NCI-H524 treated with DMSO at 0.1 percent for 48 hours (cell line): ENCODE measurements around the gene SEC16A.

Experiments used
- DNase-seq: peaks from one replicate; lab custom pipeline; 2025; lab: John Stamatoyannopoulos, UW

The SEC16A gene

DNA sequence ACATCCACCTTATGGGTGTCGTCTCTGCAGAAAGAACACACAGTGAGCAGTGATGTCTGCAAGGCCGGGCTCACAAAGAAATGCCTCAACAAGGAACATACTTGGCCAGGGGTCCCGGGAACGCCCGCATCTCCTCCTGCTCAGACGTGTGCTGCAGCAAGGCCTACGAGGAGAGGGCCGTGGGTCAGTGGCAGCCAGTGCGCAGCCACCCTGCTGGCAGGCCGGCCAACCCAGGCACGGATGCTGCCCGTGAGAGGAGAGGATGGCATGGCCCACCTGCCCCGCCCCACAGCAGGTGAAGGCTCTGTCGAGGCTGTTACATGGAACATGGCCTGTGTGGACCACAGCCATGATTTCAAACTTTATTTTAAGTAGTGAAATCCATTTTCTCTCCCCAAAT is 19.3 kb downstream of the SEC16A start:
- DNase-seq, result no peak

DNA sequence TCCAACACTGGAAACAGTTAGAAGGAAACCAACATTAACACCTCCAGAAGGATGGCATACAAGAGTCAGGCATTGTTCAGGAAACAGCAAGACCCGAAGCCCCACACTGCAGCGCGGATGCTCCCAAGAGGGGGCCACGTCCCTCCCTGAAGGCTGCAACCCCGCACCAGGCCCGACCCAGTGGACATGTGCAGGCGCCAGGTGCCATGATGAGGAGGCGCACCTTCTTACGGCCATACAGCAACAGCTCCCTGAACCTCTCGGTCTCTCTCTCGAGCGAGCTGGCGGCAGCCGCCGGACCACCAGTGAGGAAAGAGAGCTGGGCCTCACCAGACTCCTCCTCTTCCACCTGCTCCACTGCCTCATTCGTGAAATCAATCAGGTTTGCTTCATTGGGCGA is 20.2 kb downstream of the SEC16A start:
- no peak for DNase-seq

- no peak for DNase-seq
Observed at GRCh38 chr9:136460772-136461325, 22.0 kb downstream of the SEC16A start.

- DNase-seq, result no peak
Observed at GRCh38 chr9:136459425-136459824, 23.4 kb downstream of the SEC16A start.

GRCh38 chr9:136457326-136457725 is 25.5 kb downstream of the SEC16A start:
- no peak for DNase-seq

DNA sequence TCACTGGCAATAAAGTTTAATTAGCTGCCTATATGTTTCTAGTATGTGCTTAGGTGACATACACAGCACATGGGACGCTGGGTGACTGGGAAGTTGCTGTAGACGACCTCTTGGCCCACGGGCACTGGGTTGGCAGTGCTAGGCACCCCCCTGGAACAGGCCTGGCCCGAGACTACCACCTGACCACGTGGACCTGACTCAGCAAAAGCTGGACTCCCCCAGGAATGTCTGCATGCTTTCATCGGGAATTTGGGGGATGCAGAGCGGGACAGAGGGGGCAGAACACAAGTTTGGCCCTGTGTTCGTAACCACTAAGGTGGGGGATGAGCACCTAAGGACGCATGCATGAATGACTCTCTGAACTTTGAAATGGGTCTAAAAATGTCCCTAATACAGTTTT is 26.6 kb downstream of the SEC16A start:
- no peak for DNase-seq

DNA sequence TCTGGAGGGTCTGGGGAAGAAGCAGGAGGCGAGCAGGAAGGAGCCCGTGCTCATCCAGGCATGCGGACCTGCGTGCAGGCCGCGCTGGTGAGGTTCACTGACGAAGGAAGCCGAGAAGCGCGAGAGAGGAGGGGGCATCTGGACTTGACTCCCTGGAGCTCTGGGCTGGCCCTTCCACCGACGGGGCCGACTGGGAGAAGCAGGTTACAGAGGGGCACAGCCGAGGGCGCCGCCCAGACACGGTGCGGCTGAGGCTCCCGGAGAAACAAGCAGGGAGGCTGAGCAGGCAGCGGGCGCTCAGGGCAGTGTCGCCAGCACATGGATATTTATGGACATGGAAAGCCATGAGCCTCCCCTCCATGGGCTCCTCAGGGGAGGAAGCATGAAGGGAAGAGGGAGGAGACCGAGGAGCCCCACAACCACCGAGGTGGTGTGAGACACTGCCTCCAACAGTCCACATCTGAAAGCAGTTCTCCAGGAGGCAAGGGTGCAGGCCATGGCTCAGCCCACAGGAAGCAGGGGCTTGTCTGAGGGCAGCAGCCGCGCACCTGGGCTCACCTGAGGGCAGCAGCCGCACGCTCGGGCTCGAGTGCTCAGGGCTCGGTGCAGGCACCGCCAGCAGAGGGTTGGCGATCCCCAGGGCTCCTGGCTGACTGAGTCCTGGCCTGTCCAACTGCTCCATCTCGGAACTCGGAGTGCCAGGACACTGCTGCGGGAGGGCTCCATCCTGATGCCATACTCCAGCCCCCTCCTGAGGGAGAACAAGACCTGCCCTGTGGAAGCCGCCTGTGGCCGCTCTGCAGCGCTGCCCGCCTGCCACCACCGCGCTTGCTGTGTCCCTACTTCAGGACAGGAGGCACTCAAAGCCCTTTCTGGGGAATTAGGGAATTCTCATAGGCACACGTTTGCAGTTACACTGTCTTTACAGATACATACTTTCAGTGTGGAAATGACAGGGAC is 27.5 kb downstream of the SEC16A start:
- no peak for DNase-seq

GRCh38 chr9:136454026-136454796 is 28.6 kb downstream of the SEC16A start:
- no peak for DNase-seq

DNA sequence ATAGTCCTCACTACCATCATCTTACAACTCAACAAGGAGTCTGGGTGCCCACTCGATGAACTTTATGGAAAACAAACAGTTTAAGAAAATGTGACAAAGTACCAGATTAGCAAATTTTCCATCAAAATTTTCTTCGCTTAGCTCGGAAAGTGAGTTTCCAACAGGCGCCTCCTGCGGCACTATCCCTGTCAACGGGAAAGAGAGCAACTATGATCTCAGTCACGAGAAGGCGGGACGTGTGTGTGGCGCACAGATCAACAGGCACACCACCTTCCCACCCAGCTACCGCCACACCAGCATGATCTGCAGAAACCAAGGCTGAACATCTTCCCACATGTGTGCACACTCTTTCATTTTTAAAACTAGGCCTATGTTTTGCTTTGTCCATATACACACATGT is 29.5 kb downstream of the SEC16A start:
- DNase-seq, result no peak

DNA sequence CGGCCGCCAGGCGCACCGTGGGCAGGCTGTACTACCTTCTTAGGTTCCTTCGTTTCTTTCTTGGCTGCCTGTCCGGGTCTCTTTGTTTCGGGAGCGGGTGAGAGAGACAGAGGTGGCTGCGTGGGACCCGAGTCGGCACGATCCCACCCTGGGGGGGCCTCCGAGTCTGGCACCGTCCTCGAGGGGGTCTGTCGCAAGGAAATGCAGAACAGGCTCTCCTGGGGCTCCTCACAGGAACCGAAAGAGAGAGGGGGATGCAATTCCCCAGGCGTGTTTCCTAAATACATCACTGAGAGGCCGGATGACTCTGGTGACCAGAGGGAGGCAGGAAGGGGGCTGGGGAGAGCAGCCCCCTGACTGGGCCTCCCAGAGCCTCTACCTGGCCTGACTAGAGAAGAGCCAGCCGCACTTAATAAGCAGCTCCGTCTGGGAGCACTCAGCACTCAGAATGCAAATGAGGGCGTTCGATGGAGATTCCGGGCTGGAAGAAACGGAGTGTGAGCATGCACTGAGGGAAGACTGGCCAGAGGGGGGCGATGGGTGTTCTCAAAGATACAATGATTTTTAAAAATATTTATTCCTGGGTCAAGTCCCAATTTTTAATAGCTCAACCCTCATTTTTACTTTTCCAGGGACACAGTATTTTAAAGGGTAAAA is 31.5 kb downstream of the SEC16A start:
- no peak for DNase-seq

DNA sequence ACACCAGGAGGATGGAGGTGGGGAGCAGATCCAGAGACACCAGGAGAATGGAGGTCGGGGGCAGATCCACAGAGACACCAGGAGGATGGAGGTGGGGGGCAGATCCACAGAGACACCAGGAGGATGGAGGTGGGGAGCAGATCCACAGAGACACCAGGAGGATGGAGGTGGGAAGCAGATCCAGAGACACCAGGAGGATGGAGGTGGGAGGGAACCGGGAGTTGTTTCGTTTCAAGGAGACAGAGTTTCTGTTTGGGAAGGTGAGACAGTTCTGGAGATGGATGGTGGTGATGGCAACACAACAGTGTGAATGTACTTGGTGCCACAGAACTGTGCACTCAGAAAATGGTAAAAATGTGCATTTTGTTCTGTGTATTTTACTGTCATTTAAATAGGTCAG is 34.2 kb downstream of the SEC16A start:
- no peak for DNase-seq

DNA sequence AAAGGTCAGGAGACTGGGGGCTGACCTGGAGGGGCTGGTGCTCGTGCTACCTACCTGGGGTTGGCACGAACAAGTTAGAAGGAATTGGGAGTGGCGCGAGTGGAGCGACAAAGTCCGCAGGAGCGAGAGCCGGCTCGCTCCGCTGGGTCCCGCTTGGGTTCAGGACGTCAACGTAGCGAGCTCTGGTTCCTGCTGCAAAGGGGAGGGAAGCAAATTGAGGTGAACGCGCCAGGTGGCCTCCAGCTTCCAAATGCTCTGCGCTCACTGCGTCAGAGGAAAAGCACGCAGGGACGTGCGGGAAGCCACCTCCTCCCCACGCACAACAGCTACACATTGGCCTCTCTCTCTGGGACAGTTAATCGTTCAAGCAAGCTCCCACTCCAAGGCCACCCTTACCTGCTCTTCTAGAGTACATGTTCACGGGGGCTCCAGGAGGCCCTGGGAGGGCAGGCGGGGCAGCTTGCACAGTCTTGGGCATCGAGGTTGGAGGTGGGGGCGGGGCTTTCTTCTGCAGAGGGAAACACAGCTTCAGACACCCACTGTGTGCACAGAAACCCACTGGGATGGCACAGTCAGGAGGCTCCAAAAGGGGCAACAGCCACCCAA is 35.6 kb downstream of the SEC16A start:
- DNase-seq, result no peak

- no peak for DNase-seq
Observed at GRCh38 chr9:136445799-136446198, 37.0 kb downstream of the SEC16A start.

GRCh38 chr9:136444102-136444501 is 38.7 kb downstream of the SEC16A start:
- no peak for DNase-seq

DNA sequence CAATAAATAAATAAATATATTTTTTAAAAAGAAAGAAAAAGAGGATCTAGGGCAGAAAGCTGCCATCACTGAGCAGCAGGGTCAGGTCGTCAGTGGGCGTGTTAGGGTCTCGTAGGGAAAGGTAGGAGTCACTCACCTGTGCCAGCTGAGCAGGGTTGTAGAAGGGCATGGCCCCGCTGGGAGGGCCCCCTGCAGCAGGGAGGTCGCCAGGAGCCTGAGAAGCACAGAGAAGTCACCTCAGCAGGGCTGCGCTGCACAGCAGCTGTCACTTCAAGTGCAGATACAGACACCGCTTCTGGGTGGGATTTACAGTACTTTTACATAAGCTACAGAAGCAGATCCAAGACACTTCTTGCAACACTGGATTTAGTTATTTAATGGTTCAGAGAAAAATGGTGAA is 39.2 kb downstream of the SEC16A start:
- DNase-seq, result no peak

DNA sequence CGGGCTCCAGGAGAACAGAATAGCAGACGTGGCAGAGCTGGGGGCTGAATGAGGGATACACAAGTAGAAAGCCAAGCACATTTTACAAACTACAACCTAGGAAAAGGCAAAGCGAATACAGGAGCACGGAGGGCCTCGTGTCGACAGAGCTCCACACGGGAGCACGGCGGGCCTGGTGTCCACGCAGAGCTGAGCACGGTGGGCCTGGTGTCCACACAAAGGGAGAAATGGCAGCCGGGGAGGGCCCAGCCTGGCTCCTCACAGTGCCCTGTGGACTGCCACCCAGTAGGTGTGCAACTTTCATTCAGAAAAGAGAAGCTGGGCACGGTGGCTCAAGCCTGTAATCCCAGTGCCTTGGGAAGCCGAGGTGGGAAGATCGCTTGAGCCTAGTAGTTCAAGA is 39.8 kb downstream of the SEC16A start:
- DNase-seq, result no peak

GRCh38 chr9:136442265-136442664 is 40.6 kb downstream of the SEC16A start:
- no peak for DNase-seq

GRCh38 chr9:136441681-136442245 is 41.1 kb downstream of the SEC16A start:
- no peak for DNase-seq

GRCh38 chr9:136441191-136441680 is 41.6 kb downstream of the SEC16A start:
- DNase-seq, result no peak

DNA sequence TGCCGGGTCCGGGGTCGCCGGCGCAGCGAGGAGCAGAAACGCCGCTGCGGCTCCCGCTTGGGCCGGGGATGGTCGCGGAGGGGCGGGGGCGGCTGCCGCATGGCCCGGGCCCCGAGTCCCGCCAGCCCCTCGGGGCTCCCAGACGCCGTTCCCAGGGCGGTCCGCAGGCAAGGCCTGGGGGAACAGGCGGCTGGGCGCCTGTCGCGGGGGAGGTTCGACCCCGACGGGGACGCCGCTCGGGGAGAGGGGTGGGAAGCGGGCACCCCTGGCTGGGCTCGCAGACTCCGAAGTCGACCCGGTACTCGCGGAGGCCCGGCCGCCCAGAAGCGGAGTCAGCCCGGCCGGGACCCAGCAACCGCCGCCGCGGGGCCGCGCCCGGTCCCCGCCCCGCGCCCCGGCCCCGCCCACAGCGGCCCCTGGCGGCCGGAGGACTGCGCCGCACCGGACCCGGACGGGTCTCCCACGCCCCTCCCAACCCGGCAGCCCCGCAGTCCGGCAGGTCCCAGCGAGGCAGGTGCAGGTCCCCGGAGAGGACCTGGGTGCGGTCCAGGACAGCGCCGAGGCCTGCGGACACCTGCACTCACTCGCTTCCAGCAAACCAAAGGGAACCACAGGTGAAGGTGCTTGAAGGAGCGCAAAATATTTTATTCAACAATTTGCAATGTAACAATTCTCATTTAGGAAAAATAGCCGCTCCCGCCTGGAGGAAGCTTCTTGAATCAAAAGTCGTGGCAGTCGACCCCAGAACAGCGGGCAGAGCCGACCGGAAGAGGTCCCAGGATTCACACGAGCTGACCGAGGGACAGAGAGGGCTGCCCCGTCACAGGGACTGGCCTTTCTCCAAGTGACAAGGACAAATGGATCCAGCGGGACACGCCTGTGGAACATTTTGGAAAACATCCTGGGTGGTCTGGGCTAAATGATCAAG is 43.1 kb downstream of the SEC16A start, which contains the start of gene INPP5E:
Gene INPP5E, minus strand, starts transcription at position 365 of the 928 bp plus-strand sequence. CDS start 426 bp downstream, outside the sequence.
- no peak for DNase-seq
